Subcutaneous adipose tissue (tissue), 4 donors: ENCODE results near the gene LRP1B. TPM values are rescaled to one million over a fixed set of nuclear protein-coding genes. Genes with fewer than 3 reads are reported as not detected.

Experiments used
- CTCF ChIP-seq: fragments of 450-650 bp; IDR thresholded peaks from one replicate; pipeline ENCODE4 v1.5.1; 2016; ENCODE audit warnings: low read depth, mild to moderate bottlenecking, control low read depth, antibody characterized with exemption, moderate library complexity
- total RNA-seq, 4 donors: library from RNA; depleted of rRNA; stranded (reverse); fragments of >200 nt; gene quantifications; one replicate each; pipeline ENCODE4 v1.1.0, GENCODE V29; 2016

Gene LRP1B
- total RNA-seq, 4 donors from 2014 or later: 4.2 to 50.2 (median 14.7) TPM

GRCh38 chr2:140929849-140930248, 1201.0 kb downstream of the LRP1B start:
- no peak for TF ChIP-seq CTCF

GRCh38 chr2:140918426-140918825, 1212.4 kb downstream of the LRP1B start:
- no peak for TF ChIP-seq CTCF

GRCh38 chr2:140916410-140916809, 1214.4 kb downstream of the LRP1B start:
- no peak for TF ChIP-seq CTCF

- TF ChIP-seq CTCF: no peak
These were observed 1220.1 kb downstream of the LRP1B start for GRCh38 chr2:140910683-140911082.

GRCh38 chr2:140905083-140905781, 1225.6 kb downstream of the LRP1B start:
- no peak for TF ChIP-seq CTCF

- TF ChIP-seq CTCF: no peak
These were observed 1235.4 kb downstream of the LRP1B start for GRCh38 chr2:140895378-140895777.

GRCh38 chr2:140893685-140894084, 1237.1 kb downstream of the LRP1B start:
- no peak for TF ChIP-seq CTCF
